NCI-H2081 treated with DMSO at 0.1 percent for 48 hours (cell line): ENCODE results near the gene NECAB3.

ENCODE experiments used
- DNase-seq: peaks from one replicate; lab custom pipeline; 2025; lab: John Stamatoyannopoulos, UW

The NECAB3 gene

DNA sequence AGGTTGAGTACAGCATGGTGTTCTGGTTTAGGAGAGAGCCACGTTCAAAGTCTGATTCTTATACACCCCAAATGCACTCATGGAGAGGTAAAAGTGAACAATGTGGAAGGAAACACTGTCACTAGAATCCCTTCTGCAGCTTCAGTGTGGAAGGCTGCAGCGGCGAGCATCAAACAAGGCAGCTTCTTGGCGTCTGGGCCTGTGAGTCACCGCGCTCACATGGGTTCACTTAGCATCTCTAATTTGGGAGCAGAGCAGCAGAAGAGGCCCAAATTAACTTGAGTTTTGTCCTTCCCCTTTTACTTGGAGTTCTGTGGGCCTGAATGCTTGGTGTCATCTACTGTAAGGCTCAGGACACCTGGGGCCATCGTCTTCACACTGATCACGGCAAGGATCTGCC is 22.9 kb upstream of the NECAB3 start:
- no peak for DNase-seq

GRCh38 chr20:33696448-33696847 is 22.2 kb upstream of the NECAB3 start:
- no peak for DNase-seq

- DNase-seq = no peak
These were observed 20.4 kb upstream of the NECAB3 start for GRCh38 chr20:33694639-33695012.

GRCh38 chr20:33693741-33694638 is 19.8 kb upstream of the NECAB3 start:
- DNase-seq = no peak

GRCh38 chr20:33693289-33693688 is 19.1 kb upstream of the NECAB3 start:
- DNase-seq = no peak

DNA sequence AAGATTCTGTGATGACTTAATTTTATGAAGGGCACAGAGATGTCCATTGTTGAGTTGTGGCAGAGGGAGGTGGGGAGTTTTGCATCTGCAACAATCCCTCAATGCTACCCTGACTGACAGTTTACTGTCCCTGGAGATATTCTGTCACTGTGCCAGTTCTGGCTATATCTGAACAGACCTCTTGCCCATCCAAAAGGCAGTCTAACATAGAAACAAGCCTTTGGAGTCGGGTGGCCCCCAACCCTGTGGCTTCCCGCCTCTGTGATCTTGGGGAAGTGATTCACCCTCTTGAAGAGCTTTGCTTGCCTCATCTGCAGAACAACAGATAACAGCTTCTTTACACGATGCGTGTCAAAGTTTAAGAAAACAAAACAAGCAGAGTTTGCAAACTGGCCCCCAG is 15.7 kb upstream of the NECAB3 start:
- no peak for DNase-seq

DNA sequence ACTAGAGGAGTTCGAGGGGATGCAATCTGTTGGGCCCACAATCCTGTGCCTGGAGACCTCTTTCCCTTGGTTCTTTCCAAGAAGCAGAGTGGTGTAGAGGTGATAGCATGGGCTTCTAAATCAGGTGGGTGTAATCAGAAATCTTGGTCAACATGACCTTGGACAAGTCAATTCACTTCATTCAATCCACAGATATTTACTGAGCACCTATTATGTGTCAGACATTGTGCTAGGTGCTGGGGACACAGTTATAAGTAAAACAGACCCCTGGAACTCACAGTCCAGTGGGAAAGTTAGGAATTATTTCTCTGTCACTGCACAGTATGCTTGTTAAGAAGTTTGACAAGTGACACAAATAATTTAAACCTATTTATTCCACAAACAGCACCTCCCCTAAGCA is 15.3 kb upstream of the NECAB3 start:
- no peak for DNase-seq

- DNase-seq = no peak
These were observed 14.8 kb upstream of the NECAB3 start for GRCh38 chr20:33688938-33689424.

DNA sequence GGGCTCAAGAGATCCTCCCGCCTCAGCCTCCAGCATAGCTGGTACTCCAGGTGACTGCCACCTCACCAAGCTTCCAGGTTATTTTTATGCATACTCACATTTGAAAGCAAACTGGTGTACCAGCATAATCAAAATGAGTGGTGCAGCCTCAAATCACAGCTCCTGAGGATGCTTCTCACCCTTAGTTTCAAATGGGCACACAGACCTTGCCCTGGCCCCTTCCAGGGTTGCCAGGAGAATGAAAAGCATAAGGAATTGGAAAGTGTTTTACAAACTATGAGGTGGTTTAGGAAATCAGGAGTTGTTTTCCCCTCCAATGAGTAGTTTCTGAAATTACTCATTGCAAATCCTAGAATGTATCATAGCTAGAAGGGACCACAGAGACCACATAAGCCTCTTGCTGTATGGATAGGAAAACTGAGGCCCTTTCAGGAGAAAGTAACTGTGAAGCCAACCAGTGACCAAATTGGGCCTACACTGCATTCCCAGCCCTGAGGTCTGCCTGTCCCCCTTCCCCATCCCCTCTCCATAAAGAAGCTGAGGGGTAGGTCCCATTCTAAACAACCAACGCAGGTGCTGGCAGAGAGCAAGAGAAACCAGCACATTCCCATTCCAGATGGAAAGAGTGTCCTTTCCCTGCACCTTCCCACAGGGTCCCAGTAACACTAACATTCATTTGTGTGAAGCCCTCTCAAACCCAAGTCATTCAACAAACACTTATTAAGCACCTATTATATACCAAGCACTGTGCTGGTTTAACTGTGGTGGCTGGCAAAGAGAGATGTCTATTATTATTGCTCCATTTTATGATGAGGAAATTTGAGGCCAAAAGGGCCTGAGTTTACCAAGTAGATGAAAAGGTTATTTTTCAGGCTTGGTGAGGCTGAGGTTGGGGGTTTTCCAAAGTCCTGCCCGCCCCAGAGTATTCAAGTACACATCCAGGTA is 14.0 kb upstream of the NECAB3 start:
- no peak for DNase-seq

DNA sequence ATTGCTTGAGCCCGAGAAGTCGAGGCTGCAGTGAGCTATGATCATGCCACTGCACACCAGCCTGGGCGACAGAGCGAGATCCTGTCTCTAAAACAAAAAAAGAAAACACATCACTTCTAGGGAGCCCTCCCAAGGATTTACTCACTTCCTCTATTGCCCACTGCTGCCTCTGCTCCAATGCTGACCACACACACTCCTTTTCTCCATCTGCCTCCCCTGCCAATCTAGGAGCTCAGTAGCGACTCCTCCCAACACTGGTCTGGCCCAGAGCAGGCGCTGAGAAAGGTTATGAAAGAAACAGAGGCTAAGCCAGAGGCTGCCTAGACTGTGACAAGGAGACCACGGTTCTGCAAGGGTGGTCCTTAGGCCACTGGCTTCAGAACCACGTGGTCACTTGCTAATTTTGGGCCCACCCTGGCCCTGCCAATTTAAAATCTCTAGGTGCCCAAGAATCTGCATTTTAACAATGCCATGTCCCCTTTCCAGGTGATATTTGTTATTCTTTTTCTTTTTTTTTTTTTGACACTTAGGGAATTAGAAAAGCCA is 13.2 kb upstream of the NECAB3 start:
- DNase-seq = no peak

- no peak for DNase-seq
These were observed 12.7 kb upstream of the NECAB3 start for GRCh38 chr20:33686984-33687366.

DNA sequence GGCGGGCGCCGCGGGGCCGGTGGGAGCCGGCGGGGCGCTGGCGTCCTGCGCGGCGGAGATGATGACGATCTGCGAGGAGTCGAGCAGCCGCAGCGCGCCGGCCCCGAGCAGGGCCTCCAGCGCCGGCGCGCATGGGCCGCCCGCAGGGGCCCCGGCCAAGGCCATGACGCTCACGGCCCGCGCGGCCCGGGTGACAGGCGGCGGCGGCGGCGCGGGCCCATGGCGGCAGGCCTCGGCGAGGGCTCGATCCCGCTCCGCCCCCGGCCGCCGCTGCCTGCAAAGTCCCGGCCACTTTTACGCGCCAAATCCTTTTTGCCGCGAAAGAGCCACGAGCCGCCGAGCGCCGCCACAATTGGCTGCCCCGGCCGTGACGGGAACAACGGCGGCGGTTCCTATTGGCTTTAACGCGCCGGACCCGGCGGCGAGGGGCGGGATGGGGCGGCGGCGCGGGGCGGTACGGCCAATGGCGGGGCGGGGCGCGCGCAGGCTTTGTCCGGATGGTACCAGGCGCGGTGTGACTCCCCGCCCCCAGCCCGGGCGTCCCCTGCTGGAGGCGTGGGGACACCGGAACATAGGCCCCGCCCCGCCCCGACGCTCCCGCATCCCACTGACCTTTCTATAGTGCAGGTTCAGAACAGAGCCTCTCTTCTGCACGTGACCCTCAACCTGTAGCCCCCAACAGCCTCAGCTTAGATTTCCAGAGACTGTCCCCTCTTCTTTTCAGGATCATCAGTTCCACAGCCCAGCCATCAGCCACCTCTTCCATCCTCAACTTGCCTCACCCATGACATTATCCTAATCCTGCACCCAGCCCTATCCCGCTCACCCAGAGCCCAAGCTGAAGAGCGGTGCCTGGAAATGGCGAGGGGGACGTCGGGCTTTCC is 12.1 kb upstream of the NECAB3 start, which contains the start of gene E2F1:
TSS of gene E2F1 (minus strand) at position 286 of the 884 bp plus-strand sequence. CDS start at position 165, 121 bp downstream.
- DNase-seq = peak; percentile 76

GRCh38 chr20:33685328-33686099 is 11.3 kb upstream of the NECAB3 start:
- DNase-seq = peak; percentile 44

GRCh38 chr20:33684533-33685327 is 10.5 kb upstream of the NECAB3 start:
- DNase-seq = peak; percentile 44

GRCh38 chr20:33681728-33682353 is 7.6 kb upstream of the NECAB3 start:
- DNase-seq = no peak

GRCh38 chr20:33681288-33681687 is 7.1 kb upstream of the NECAB3 start:
- no peak for DNase-seq

DNA sequence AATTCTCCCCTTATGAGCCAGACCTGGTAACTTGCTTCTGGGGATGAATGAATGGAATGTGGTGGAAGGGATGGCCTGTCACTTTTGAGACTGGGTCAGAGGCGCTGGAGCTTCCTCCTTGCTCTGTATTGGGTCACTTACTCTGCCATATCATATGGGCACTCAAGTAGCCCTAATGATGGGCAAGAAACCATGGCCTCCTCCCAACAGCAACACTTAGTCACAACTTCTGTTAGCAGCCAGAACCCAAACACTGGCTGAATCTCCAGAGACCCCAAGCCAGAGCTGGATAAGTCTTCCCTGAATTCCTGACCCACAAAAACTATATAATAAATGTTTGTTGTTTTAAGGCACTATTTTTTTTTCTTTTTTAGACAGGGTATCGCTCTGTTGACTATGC is 6.5 kb upstream of the NECAB3 start:
- no peak for DNase-seq

DNA sequence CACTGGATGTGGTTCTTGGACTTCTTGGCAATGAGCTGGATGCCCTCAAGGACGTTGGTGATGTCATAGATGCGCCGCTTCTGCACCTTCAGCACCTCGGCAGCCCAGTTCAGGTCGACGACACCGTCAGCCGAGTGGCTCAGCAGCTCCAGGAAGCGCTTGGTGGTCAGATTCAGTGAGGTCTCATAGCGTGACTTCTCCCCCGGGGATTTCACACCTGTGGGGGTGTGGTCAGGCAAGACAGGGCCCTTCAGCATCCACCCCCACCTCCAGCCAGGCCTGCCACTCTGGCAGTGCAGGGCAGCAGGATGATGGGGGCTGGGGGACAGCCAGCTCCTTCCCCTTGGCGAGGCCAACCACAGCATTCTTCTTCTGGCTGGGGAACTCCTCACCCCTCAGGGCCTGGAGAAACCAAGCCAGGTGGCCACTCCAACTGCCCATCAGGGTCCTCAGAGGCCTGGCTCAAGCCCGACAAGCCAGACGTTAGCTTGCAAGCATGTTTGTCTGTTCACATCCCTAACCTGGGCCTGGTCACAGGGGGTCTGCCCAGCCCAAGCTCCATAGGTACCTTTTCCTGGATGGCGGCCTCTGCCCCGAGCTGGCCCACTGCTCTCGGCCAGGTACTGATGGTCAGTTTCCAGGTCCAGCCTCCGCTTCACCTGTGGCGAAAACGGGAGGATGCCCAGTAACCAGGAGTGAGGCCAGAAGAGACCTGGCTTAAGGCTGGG is 5.7 kb upstream of the NECAB3 start:
- no peak for DNase-seq
